Measurements from ENCODE around the gene SNED1.
"Not testable (repeated sequence)": the region's sequence is repeated elsewhere in the genome, so short reads cannot be mapped to it uniquely, and the experiment has no call there.

The SNED1 gene

DNA sequence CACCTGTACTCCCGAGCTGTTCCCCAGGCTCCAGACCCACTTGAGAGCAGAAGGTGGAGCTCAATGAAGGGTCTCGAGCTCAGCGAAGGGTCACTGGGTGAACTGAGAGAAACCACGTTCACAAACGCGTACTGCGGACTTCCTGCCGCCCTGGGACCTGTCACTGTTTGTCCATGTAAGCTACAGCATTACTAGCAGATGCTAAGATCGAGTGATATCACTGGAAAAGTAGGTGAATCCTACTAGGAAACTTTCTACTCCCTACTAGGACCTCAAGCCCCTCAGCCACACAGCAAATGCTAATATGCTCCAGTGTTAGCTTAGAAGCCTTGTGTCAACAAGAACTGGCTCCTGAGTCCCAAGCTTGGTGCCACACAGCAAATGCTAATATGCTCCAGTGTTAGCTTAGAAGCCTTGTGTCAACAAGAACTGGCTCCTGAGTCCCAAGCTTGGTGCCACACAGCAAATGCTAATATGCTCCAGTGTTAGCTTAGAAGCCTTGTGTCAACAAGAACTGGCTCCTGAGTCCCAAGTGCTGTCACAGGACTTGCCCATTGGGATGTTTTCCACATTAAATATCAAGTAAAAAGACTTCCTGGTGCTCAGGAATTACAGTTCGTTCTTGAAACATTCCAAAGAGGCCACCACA is 94.8 kb downstream of the SNED1 start:
- H3K4me1 ChIP-seq (ENCODE audit: control insufficient read depth, insufficient read depth, low read length); H3K4me3 ChIP-seq (ENCODE audit: low read length); H3K27me3 ChIP-seq (ENCODE audit: control insufficient read depth, insufficient read depth, low read length); H3K9me3 ChIP-seq (ENCODE audit: control insufficient read depth, low read length); H3K36me3 ChIP-seq (ENCODE audit: control insufficient read depth, insufficient read depth, low read length); H3K9ac ChIP-seq (ENCODE audit: low read length): not testable (repeated sequence)

DNA sequence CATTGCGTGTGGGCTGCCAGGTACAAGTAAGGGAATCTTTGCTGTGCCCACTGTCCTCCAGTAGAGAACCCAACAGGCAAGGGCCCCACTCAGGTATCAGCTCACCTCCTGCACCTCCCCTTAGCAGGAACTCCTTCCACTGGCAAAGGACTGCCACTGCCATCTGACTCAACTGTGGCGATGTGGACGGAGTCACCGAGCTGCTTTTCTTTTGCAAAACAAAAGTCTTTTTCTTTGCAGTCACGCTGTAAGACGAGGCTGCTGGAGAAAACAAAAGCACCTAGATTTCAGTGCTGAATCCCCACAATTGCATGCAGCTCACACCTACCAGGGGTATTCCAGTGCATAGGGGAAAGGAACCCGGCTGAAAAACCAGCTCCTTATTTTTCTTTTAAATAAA is 95.8 kb downstream of the SNED1 start:
- H3K9me3 ChIP-seq (ENCODE audit: control insufficient read depth, low read length), result no peaks in the 10 kb centered on the region
- H3K27me3 ChIP-seq (ENCODE audit: control insufficient read depth, insufficient read depth, low read length), result no peaks in the 10 kb centered on the region
- no peaks in the 10 kb centered on the region for H3K4me1 ChIP-seq (ENCODE audit: control insufficient read depth, insufficient read depth, low read length)
- no peaks in the 10 kb centered on the region for H3K36me3 ChIP-seq (ENCODE audit: control insufficient read depth, insufficient read depth, low read length)
- H3K9ac ChIP-seq (ENCODE audit: low read length), result no peak overlapping the region
- no peak overlapping the region for H3K4me3 ChIP-seq (ENCODE audit: low read length)

DNA sequence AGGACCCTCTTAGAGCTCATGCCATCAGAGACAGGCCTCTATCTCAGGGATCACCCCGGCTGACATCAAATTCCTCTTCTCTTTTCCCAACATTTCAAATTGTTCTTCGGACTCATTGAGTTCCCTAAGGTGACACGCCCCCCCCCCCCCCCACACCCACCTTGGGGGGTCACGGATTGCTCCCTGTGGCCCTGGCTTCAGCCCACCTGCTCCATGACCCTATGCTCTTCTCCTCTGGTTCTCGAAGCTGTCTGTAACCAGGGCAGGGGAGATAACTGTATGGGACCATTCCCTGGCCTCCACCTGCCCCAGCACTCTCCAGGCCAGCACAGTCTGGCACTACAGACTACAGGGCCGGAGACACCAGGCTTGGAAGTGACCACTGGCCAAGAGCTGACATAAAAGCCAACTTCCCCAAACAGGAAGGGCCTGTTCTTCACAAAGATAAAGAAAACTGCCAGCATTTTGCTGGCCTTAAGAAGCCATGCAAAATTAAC is 96.6 kb downstream of the SNED1 start:
- H3K4me1 ChIP-seq (ENCODE audit: control insufficient read depth, insufficient read depth, low read length), result no peaks in the 10 kb centered on the region
- H3K9me3 ChIP-seq (ENCODE audit: control insufficient read depth, low read length), result no peaks in the 10 kb centered on the region
- no peaks in the 10 kb centered on the region for H3K36me3 ChIP-seq (ENCODE audit: control insufficient read depth, insufficient read depth, low read length)
- no peak overlapping the region for H3K9ac ChIP-seq (ENCODE audit: low read length)
- H3K27me3 ChIP-seq (ENCODE audit: control insufficient read depth, insufficient read depth, low read length), result no peaks in the 10 kb centered on the region
- no peak overlapping the region for H3K4me3 ChIP-seq (ENCODE audit: low read length)

DNA sequence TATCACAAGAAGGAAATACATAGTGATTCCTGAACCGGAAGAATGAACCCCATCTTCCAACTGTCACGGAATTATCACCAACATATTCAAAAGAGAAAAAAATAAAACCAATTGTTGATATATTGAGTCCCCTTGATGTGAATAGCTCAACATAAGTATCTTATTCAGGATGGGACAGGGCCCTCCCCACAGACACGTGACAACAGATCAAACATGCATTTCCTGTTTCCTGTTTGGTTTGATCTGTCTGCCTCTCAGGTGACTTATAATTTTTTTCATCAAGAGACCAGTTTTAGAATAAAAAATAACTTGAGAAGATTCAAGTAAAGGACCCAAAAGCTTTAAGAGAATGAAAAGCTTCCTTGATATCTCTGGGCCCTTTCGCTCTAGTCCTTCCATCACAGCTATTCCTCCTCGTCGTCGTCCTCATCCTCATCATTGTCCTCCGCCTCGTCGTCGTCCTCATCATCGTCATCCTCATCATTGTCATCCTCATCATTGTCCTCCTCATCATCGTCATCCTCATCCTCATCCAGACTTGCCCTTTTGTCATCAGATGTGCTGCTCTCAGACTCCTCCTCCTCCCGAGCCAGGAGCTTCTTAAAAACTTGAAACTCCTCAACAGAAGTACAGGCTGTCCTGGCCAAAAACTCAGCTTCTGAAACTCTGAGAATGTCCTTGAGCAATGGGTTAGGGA is 97.3 kb downstream of the SNED1 start:
- H3K27me3 ChIP-seq (ENCODE audit: control insufficient read depth, insufficient read depth, low read length), result no peaks in the 10 kb centered on the region
- peaks cover 2% of the 10 kb centered on the region for H3K4me1 ChIP-seq (ENCODE audit: control insufficient read depth, insufficient read depth, low read length)
- H3K9ac ChIP-seq (ENCODE audit: low read length), result no peak overlapping the region
- no peak overlapping the region for H3K4me3 ChIP-seq (ENCODE audit: low read length)
- no peaks in the 10 kb centered on the region for H3K36me3 ChIP-seq (ENCODE audit: control insufficient read depth, insufficient read depth, low read length)
- H3K9me3 ChIP-seq (ENCODE audit: control insufficient read depth, low read length), result no peaks in the 10 kb centered on the region

DNA sequence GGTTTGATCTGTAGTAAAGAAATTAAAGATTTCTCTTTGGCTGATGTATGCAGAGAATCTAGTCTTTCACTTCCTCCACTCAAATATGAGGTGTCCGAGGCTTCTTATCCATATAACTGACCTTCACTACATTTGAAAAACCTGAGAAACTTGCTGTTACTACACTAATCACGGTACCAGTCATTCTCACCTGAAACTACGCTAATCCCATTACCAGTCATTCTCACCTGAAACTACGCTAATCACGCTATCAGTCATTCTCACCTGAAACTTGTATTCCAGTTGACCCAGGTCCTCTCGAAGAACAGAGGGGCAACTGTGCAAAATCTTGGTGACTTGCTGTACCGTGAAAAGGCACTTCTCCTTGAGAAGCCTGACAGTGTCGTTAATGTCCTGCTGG is 98.6 kb downstream of the SNED1 start:
- no peaks in the 10 kb centered on the region for H3K27me3 ChIP-seq (ENCODE audit: control insufficient read depth, insufficient read depth, low read length)
- no peaks in the 10 kb centered on the region for H3K9me3 ChIP-seq (ENCODE audit: control insufficient read depth, low read length)
- H3K4me3 ChIP-seq (ENCODE audit: low read length), result no peak overlapping the region
- H3K36me3 ChIP-seq (ENCODE audit: control insufficient read depth, insufficient read depth, low read length), result no peaks in the 10 kb centered on the region
- peaks cover 9% of the 10 kb centered on the region for H3K4me1 ChIP-seq (ENCODE audit: control insufficient read depth, insufficient read depth, low read length)
- H3K9ac ChIP-seq (ENCODE audit: low read length), result no peak overlapping the region

DNA sequence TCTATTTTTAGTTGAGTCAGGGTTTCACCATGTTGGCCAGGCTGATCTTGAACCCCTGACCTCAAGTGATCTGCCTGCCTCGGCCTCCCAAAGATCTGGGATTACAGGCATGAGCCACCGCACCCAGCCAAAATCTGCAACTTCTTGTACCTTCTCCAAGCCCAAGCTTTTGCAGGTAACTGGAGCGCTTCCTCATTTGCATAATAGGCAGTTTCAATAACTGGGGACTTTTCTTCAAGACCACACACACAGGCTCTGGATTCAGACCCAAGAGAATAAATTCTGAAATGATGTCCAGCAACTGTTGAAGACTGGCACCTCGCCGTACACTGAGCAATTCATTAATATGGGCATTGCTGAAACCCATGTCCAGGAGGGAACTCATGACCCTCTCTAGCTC is 100.8 kb downstream of the SNED1 start:
- peaks cover 15% of the 10 kb centered on the region for H3K4me1 ChIP-seq (ENCODE audit: control insufficient read depth, insufficient read depth, low read length)
- no peaks in the 10 kb centered on the region for H3K36me3 ChIP-seq (ENCODE audit: control insufficient read depth, insufficient read depth, low read length)

DNA sequence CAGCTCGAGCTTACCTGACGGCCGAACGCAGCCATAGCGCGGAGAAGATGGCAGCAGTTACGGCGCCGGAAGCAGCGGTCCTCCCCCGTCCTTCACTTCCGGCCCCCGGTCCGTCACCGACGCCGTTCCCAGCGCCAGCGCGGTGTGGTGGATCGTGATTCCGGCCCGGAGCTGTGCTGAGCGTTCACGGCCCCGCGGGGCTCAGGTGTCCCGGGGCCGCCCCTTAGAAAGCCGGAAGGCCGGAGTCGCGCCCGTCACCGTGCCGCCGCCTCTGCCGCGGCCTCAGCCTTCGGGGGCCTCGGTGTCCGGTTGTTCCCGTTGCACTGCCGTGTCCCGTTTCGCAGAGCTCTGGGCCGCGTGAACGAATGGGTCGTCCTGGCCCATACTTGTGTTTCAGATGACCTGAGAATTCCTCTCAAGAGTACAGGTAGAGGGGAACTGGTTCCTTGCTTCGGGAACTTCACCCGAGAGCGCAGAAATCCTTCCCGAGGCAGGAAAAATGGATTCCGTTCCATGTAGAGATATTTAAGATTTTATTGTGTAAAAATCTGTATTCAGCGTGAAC is 103.9 kb downstream of the SNED1 start, which contains the start of gene MTERF4:
Gene MTERF4, minus strand, starts transcription at position 49 of the 565 bp plus-strand sequence. Its CDS starts 14 bp downstream, at position 35.
- Histone ChIP-seq H3K27me3 (ENCODE audit: control insufficient read depth, insufficient read depth, low read length) (no peaks in the 10 kb centered on the region), H3K36me3 (ENCODE audit: control insufficient read depth, insufficient read depth, low read length) (no peaks in the 10 kb centered on the region), H3K9ac (ENCODE audit: low read length) (peak within 1 kb of the TSS; percentile 83), H3K4me3 (ENCODE audit: low read length) (peak within 1 kb of the TSS; percentile 72), H3K9me3 (ENCODE audit: control insufficient read depth, low read length) (no peaks in the 10 kb centered on the region), H3K4me1 (ENCODE audit: control insufficient read depth, insufficient read depth, low read length) (peaks cover 15% of the 10 kb centered on the region)

More for the DNA sequence above, 100.8 kb downstream of the SNED1 start:
- H3K27me3 ChIP-seq (ENCODE audit: control insufficient read depth, insufficient read depth, low read length), result no peaks in the 10 kb centered on the region
- H3K4me3 ChIP-seq (ENCODE audit: low read length), result no peak overlapping the region
- no peaks in the 10 kb centered on the region for H3K9me3 ChIP-seq (ENCODE audit: control insufficient read depth, low read length)
- H3K9ac ChIP-seq (ENCODE audit: low read length), result no peak overlapping the region

DNA sequence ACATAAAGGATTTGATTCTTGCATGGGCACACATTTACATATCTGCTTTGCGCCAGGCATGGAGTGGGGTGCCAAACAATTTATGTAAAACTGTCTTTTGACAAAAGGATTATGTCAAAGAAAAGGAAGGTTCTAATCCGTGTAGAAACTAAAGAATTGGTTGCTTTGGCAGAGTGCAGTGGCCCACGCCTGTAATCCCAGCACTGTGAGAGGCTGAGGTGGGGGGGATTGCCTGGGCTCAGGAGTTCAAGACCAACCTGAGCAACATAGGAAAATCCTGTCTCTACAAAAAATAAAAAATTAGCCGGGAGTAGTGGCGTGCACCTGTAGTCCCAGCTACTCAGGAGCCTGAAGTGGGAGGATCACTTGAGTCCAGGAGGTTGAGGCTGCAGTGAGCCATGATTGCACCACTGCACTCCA is 104.8 kb downstream of the SNED1 start:
- Histone ChIP-seq H3K27me3 (ENCODE audit: control insufficient read depth, insufficient read depth, low read length) (no peaks in the 10 kb centered on the region), H3K4me1 (ENCODE audit: control insufficient read depth, insufficient read depth, low read length) (peaks cover 15% of the 10 kb centered on the region), H3K36me3 (ENCODE audit: control insufficient read depth, insufficient read depth, low read length) (no peaks in the 10 kb centered on the region), H3K9me3 (ENCODE audit: control insufficient read depth, low read length) (no peaks in the 10 kb centered on the region), H3K9ac (ENCODE audit: low read length) (peak overlapping the region; percentile 83), H3K4me3 (ENCODE audit: low read length) (peak overlapping the region; percentile 72)

DNA sequence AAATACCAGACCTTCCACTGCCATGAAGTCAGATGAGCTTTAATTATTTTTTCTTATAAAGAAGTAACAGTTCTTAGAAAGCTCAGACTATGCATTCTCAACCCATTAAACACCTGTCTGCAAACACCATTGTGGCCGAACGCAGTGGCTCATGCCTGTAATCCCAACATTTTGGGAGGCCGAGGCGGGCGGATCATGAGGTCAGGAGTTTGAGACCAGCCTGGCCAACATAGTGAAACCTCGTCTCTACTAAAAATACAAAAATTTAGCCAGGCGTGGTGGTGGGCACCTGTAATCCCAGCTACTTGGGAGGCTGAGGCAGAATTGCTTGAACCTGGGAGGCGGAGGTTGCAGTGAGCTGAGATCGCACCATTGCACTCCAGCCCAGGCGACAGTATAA is 106.2 kb downstream of the SNED1 start:
- peaks cover 15% of the 10 kb centered on the region for H3K4me1 ChIP-seq (ENCODE audit: control insufficient read depth, insufficient read depth, low read length)
- not testable (repeated sequence) for H3K9me3 ChIP-seq (ENCODE audit: control insufficient read depth, low read length); H3K4me3 ChIP-seq (ENCODE audit: low read length); H3K36me3 ChIP-seq (ENCODE audit: control insufficient read depth, insufficient read depth, low read length); H3K27me3 ChIP-seq (ENCODE audit: control insufficient read depth, insufficient read depth, low read length); H3K9ac ChIP-seq (ENCODE audit: low read length)

DNA sequence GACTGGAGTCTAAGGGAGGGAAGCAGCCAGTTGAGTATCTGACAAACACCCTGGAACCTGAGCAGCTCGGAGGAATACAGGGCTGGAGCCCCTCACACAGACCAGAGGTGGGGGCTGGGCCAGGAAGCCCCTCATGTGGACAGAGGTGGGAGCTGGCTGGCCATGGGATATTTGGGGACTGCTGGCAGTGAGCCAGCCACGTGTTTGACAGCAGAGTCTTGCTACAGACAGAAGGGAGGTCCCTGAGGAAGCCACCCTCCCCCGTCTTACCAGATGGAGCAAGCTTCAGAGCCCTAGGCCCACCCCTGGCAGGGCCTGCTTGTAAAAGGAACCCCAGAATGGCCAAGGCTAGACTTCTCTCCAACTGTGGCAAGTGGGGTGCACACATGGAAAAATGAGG is 107.2 kb downstream of the SNED1 start:
- peaks cover 14% of the 10 kb centered on the region for H3K4me1 ChIP-seq (ENCODE audit: control insufficient read depth, insufficient read depth, low read length)
- H3K9me3 ChIP-seq (ENCODE audit: control insufficient read depth, low read length), result no peaks in the 10 kb centered on the region
- H3K27me3 ChIP-seq (ENCODE audit: control insufficient read depth, insufficient read depth, low read length), result no peaks in the 10 kb centered on the region
- no peak overlapping the region for H3K4me3 ChIP-seq (ENCODE audit: low read length)
- H3K36me3 ChIP-seq (ENCODE audit: control insufficient read depth, insufficient read depth, low read length), result no peaks in the 10 kb centered on the region
- no peak overlapping the region for H3K9ac ChIP-seq (ENCODE audit: low read length)

DNA sequence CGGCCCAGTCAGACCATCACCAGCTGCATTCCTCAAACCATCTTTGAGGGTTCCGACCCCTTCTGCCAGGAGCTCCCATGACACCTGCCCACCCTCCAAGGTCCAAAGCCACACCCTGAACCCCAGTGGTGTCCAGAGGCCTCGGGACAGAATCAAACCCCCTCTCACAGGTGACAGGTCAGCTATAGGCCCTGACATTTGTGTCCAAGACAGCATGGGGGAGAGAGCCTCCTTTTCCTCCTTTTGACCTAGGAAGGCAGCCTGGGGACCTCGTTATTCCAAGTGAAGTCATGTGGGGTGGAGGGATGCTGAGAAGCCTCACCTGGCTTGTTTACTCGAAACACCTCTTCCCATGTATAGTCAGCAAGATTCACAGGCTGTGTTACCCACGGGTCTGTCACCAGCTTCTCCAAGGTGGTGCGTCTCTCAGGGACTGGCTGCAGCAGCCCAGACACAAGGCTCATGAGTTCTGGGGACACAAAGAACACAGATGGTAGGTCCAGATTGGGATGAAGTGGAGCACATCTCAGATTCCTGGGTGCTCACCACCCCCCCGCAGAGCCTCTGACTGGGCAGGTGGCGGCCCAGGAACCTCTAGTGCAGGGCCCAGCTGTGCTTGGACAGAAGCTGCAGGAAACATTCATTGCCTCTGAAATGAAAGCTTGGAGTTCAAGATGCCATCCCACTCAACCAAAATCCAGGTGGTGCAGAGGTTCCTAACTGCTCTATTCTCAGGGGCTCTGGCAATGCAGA is 108.8 kb downstream of the SNED1 start:
- Histone ChIP-seq H3K36me3 (ENCODE audit: control insufficient read depth, insufficient read depth, low read length) (no peaks in the 10 kb centered on the region), H3K9me3 (ENCODE audit: control insufficient read depth, low read length) (no peaks in the 10 kb centered on the region), H3K4me1 (ENCODE audit: control insufficient read depth, insufficient read depth, low read length) (peaks cover 6% of the 10 kb centered on the region), H3K4me3 (ENCODE audit: low read length) (no peak overlapping the region), H3K27me3 (ENCODE audit: control insufficient read depth, insufficient read depth, low read length) (no peaks in the 10 kb centered on the region), H3K9ac (ENCODE audit: low read length) (no peak overlapping the region)
